Measurements from ENCODE around the gene WBP2NL. TPM values are rescaled to one million over a fixed set of nuclear protein-coding genes. Genes with fewer than 3 reads are reported as not detected.
"Not testable (repeated sequence)": the region's sequence is repeated elsewhere in the genome, so short reads cannot be mapped to it uniquely, and the experiment has no call there.

Gene WBP2NL, protein sequence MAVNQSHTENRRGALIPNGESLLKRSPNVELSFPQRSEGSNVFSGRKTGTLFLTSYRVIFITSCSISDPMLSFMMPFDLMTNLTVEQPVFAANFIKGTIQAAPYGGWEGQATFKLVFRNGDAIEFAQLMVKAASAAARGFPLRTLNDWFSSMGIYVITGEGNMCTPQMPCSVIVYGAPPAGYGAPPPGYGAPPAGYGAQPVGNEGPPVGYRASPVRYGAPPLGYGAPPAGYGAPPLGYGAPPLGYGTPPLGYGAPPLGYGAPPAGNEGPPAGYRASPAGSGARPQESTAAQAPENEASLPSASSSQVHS
- not detected in 2 replicates for total RNA-seq (2014; rRNA removed; shearing (Covaris generic))
- polyA plus RNA-seq (2015; cell fraction: cytosol; rRNA removed) = 0.11 TPM in 1 of 2 replicates, not detected in the other
- 0.19 TPM in 1 of 2 replicates, not detected in the other for polyA plus RNA-seq (2015; cell fraction: nucleus; rRNA removed)

DNA sequence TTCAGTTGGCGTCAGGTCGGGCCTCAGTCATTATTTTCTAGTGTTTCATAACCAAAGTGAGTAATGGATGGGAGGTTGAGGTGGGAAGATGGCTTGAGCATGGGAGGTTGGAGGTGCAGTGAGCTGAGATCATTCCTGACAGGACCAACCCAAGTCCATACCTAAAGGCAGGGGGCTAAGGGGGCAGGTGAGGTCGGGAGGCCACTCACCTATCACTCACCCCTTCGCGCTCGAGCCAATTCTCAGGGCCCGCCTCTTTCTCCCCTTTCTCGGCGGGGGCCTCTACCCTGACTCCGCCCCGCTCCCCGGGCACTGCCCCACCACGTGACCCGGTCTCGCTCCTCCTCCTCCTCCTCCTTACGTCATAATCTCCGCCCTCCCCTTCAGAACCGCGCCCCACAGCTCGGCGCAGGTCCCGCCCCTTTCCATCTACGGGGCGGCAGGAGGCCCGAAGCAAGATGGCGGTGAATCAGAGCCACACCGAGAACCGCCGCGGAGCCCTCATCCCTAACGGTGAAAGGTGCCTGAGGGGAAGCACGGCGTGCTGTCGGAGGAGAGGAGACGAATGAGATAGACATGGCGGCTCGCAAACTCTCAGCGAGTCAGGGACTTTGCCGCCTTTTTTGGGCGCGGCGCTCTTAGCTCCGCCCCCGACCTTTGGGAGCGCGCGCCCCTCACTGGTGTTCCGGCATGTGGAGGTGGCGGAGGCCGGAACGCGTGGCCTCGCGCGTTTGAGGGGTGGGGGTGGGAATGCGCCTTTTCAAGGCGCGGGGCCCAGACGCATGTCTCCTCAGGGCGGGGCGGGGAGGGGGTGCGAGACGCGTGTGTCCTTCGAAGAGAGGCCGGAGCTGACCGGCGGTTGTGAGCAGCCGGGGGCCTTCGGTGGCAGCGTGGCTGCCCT lies at the start of gene WBP2NL:
Gene WBP2NL (plus strand): TSS at position 428 of the 901 bp plus-strand sequence. CDS start 31 bp downstream, at position 459.
- peak; percentile 69 for DNase-seq (ENCODE audit: low read depth)

DNA sequence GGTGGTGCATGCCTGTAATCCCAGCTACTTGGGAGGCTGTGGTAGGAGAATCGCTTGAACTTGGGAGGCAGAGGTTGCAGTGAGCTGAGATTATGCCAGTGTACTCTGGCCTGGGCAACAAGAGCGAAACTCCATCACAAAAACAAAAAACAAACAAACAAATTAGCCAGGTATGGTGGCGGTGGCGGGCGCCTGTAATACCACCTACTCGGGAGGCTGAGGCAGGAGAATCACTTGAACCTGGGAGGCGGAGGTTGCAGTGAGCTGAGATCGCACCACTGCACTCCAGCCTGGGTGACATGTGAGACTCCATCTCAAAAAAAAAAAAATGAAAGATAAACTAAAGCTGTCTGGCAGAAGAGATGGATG lies 49.7 kb upstream of the WBP2NL start:
- not testable (repeated sequence) for DNase-seq (ENCODE audit: low read depth)

DNA sequence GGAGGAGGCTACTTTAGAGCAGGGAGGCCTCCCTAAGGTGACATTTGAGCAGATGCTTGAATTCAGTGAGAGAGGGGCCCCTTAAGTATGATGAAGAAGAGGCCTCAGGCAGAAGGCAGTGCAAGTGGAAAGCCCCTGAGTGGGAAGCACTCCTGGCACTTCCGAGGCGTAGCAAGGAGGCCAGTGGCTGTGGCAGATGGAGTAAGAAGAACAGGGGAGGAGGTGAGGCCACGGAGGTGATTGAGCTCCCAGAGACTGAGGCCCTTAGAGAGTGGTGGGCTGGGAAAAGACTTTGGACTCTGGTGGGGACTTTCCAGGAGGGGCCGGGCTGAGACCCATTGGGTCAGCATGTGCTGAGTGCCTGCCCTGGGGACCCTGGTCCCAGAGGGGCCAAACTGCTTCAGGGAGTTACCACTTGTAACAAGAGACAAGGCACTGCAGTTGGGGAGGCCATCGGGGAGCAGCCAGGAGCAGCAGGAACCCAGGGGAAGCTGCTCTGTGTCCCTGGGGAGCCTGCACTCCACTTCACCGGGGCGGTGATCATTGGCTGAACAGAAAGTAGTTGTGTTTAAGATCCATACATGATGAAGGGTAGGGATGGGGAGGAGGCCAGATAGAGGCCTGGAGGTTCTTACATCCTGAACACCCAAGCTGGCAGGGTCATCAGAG lies 49.2 kb upstream of the WBP2NL start:
- no peak for DNase-seq (ENCODE audit: low read depth)

DNA sequence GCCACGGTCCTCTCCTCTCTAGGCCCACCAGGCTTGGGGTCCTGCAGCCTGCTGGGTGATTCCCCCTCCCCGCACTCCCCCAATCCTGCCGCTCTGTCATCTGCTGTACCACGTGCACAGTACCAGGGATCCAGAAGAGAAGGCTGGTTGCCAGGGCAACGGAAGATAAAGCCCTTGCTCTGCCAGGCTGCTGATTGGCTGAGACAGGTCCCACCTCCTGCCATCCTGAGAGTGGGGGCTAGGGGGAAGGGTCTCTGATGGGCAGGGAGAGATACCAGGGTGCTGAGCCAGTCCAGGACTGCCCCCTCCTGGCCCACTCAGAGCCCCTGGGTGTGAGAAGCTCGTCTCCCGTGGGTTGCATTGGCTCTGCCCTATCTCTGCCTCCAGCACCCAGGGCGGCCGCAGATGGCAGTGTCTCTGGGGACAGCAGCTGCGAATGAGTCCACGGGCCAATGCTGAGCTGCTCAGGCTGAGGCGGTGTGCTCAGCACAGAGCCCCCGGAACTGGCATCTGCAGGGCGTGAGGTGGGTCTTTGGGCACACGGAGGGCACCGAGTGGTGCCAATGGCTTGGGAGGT lies 46.6 kb upstream of the WBP2NL start, which contains the start of gene SMIM45:
Gene SMIM45 (plus strand): TSS at position 253 of the 577 bp plus-strand sequence.
- DNase-seq (ENCODE audit: low read depth) = no peak

DNA sequence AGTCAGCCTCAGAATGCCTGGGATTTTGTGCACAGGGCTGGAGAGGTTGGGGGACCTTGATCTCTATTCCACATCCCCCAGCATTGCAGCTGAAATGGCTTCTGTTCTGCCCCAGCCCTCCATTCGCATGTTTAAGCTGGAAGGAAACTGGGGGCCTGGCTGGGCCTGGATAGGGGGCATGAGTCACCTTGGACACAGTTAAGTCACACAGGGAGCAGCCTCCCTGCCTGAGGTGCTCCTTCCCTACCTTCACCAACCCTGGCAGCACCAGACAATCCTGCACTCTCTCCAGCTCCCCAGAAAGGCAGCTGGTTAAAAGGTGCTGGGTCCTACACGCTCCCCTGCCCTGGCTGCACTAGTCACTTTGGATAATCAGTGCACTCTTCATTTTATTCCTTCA lies 45.9 kb upstream of the WBP2NL start:
- DNase-seq (ENCODE audit: low read depth) = no peak

DNA sequence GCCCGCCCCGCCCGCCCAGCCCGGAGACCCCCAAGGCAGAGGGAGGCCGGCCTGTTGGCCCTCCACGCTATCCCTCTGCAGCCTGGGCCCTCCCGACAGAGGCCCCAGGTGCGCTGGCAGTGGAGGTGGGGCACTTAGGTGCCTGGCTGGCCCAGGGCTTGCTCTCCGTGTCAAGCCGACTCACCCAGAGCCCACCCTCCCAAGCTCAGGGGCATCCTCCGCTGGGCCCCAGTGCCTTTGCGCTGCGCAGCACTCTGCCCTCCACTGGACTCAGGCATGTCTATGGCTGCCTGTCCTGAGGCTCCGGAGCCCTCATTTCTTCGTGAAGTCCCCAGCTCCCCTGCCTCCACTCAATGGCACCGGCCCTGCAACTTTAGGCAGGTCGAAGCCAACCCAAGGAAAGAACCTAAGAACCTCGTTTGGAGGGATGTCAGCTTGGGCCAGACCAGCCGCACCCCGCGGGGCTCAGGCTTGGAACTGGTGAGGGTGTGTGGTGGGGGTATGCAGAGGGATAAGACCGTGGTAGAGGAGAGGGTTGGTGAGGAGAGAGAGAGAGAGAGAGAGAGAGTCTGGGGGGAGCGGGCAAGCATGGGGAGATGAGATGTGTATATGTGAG lies 40.5 kb upstream of the WBP2NL start:
- DNase-seq (ENCODE audit: low read depth) = no peak

DNA sequence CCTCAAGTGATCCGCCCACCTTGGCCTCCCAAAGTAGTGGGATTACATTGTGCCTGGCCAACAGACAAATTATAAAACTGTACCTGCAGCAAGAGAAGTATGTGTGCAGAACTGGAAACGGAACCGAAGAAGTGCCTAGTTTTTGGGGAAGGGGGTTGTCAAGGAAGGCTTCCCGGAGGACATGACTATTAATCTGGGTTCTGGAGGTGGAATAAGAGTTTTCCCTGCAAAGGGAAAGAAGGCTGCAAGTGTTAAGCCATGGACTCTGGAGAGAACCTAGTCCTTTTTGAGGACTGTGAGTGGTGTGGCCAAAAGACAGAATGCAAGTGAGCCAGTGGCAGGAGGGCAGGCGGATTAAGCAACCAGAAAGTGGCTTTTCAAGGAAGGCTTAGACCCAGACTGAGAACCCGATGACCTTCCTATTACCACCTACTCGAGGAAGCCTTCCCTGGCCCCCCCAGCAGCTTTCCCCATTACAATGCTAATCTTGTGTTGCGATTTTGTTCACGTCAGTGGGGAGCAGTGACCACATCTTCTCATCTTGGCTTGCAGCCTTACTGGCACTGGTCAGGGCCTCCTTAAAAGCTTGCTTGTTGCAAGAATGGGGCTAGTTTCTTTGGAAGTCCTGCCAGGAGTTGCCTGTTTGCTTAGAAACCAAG lies 35.0 kb upstream of the WBP2NL start:
- no peak for DNase-seq (ENCODE audit: low read depth)

DNA sequence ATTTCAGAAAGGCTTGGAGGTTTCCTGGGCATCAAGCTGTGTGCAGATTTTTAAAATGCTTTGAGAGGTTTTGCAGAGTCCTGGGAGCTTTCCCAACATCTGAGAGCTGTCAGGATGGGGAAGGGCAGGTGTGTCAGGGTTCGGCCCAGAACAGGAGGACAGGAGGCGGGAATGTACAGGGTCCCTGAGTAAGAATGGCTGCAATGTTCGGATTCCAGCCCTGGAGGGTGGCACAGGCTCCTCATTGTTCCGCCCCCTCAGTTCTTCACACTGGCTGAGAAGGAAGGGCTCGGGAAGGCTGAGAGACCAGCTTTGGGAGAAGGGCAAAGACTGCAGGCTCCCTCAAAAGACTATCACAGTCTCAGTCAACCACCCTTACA lies 34.5 kb upstream of the WBP2NL start:
- no peak for DNase-seq (ENCODE audit: low read depth)

DNA sequence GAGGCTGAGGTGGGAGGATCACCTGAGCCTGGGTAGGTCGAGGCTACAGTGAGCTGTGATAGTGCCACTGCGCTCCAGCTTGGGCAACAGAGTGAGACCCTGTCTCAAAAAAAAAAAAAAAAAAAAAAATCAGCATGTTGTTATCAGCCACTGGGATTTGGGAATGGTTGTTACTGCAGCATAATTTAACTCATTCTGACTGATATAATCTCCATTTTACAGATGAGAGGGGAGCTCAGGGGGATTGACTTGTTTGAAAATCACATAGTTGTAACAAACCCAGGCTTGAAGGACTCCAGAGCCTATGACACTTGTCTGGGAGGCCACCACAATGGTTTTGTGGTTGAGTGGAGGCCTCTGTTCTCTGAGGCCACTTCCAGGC lies 32.4 kb upstream of the WBP2NL start:
- DNase-seq (ENCODE audit: low read depth) = no peak

DNA sequence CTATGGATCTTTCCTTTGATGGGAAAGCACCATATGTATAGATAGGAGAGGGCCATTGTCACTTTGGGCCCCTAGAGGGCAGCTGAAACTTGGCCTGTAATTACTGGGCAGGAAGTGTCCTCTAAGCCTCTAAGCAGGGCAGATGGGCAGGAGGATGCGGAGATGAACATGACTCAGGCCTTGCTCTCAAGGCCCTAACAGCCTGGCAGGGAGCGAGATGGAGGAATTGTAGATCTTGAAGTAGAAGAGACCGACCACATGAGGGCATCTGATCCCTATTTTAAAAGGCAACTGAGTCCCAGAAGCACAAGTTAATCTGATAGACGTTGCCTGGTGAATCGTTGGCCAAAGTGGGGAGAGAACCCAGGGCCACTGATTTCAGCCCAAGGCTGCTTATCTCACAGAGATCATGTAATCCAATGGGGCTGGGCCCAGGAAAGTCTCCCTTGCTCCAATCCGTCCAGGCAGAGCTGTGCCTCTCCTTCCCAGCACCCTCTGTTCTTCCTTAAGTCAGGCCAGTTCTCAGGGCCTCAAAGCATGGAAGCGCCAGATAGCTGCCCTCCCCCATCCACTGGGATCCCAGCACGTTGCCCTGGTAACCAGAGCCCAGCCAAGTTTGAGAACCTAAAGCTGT lies 31.9 kb upstream of the WBP2NL start:
- DNase-seq (ENCODE audit: low read depth) = peak; percentile 94

DNA sequence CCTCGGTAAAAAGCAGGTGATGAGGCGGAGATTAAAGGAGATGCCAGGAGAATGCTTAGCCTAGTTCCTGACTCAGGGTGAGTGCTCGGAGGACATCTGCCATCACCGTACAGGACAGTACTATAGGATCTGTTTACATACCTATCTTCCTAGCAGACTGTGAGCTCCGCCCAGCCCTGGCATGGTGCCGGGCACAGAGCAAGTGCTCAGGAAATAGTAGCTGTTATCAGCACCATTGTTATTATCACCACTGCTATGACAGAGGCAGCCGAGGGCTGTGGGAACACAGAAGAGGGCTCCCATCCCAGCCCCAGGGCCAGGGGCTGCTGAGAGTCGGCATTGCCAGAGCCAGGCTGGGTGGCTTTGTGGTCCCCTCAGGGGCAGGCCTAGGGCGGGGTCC lies 30.0 kb upstream of the WBP2NL start:
- DNase-seq (ENCODE audit: low read depth) = no peak

DNA sequence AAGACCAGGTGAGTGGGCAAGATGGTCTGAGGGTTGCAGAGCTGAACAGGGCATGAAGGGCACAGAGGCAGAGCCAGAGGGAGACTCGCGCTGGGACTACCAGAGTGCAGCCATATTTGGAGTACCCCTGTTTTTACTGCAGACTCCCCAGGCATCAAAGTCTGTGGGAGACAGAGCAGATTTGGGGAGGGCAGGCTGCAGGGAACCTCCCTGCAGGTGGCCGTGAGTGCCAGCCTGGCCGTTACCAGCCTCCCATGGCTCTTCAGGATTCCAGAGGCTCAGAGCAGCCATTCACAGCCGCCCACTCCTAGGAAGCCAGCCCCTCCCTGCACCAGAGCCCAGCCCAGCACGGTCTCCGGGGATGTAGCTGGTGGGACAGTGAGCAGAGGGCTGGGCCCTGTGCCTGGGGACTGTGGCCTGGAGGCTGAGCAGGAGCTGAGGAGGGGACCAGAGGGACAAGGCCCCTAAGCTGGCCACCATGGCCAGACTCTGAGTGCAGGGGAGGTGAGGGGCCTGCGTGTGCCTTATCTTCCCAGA lies 29.4 kb upstream of the WBP2NL start, which contains the start of gene SEPTIN3:
Gene SEPTIN3 (plus strand): TSS at position 334 of the 537 bp plus-strand sequence. CDS start 2,050 bp downstream, outside the sequence.
- no peak for DNase-seq (ENCODE audit: low read depth)

DNA sequence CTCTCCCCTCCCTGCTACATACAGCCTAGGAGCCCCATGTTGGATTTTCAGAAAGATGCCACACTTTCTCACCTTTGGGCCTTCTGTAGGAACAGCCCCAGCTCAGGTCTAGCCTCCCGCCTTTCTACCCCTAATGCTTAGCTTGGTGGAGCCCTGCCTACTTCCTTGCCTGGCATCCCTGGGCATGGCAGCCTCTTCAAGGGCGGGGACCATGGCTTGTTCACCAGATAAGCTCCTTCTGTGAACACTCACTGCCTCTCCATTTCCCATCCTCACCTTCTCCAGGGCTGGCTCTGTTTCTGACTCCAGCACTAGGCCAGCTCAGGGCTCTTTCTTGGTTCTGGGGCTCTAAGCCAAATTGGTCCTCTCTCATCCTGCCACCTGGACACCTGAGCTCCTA lies 28.0 kb upstream of the WBP2NL start:
- DNase-seq (ENCODE audit: low read depth) = no peak

DNA sequence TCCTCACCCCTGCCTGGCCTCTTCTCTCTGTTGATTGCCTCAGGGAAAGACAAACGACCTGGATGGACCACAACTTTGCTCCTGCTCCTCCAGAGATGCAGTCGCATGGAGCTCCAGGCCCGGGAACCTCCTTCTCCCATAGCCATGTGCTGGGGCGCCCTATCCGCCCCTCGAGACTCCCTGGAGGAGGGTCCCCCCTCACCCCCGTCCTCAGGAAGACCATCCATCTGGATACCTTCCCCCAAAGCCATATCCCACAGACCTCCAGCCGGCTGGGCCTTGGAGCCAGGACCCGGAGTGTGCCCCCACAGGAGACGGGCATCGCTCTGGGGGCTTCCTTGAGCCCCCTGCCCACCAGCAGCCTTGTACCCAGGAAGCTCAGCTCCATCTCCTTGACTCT lies 27.2 kb upstream of the WBP2NL start:
- DNase-seq (ENCODE audit: low read depth) = no peak

DNA sequence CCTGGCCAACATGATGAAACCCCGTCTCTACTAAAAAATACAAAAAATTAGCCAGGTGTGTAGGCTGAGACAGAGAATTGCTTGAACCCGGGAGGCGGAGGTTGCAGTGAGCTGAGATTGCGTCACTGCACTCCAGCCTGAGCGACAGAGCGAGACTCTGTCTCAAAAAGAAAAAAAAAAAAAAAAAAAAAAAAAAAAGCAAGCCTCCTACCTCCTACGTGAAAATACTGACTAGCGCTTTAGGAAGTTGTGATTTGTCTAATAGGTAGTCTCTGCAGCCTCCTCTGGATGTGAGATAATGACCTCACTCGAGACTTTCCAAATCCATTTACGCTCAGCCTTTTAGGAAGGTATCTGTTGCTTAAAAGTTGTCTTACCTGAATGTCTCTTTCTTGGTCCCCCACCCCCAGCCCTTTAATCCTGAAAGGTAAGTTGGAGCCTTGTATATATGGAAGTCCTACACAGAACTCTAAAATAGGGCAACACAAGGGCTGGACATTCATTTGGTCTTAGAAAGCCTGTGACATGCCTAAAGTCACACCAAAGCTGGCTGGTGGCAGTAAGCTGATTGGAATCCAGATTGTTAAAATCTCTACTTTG lies 23.8 kb upstream of the WBP2NL start:
- no peak for DNase-seq (ENCODE audit: low read depth)

DNA sequence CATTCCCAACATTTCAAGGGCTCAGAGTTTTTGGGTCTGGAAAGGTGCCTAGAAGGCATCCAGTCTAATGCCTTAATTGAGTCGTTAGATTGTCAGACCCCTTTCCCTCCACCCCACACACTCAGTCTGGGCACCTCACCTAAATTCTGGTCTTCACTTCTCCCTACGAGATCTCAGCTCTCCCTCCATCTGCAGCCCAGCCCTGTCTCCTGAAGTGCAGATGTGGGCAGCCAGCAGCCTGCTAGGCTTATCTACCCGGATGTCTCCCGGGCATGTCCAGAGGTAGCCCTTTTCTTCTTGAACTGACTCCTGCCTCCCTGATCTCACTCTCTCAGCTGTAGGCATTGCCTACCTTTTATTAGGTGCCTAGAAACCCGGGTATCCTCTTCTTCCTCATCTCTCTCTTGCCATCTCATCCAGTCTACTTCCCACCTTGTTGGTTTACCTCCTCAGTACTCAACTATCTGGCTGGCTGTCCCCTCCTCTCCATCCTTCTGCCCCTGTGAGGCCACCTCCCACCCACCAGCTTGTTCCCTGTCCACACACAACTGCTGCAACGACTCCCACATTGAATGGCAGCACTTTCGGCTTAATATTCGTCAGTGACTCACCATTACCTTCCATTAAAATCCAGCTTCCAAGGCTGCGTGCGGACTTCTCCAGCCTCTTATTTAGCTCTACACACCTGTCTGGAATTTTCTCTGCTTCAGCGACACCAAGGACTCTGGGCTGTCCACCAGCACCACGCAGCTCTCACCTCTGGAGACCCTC lies 23.1 kb upstream of the WBP2NL start:
- no peak for DNase-seq (ENCODE audit: low read depth)

DNA sequence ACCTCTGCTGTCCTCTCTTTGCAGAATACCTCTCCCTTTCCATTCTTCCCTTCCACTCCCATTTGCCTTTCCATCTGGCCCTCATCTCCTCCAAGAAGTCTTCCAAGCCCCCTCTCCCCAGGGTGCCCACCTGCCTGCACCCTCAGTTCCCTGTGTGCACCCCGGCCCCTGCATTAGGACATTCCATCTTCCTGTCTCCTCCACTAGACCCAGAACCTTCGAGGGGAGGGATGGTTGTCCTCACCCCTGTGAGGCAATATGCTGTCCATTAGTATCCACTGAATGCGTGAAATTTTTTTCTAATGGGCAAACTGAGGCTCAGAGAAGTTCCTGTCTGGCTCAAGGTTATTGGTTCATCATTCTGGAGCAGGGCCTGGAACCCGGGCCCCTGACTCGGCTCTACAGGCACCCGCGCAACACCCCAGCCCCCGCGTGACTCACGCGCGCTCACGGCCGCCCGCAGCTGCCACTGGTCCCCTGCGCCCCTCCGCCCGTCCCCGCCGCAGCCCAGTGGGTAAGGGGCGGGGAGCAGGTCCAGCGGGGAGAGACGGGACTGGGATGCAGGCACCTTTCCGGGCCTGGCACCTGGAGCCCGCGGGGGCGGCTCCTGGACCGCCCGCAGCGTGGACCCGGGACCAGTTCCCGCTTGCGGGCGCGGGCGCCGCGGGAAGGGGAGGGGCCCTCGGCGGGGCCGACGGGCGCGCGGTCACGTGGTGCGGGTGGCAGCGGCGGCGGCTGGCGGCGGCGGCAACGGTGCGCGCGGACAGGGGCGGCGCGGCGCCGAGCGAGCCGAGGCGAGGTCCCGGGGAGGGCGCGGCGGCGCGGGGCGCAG lies 22.3 kb upstream of the WBP2NL start:
- no peak for DNase-seq (ENCODE audit: low read depth)
